AG08396 (cell line): ENCODE data around the gene CDH1.
A peak's percentile ranks its signal among the peaks of the same experiment; 100 is the strongest.
"Not testable (repeated sequence)": the region's sequence is repeated elsewhere in the genome, so short reads cannot be mapped to it uniquely, and the experiment has no call there.

Experiments used
- DNase-seq: peaks from one replicate; pipeline ENCODE4 v3.0.0; 2012; ENCODE audit warnings: low spot score, mixed read lengths

Gene CDH1

GRCh38 chr16:68762996-68763756, 26.1 kb downstream of the CDH1 start:
- DNase-seq = no peak

DNA sequence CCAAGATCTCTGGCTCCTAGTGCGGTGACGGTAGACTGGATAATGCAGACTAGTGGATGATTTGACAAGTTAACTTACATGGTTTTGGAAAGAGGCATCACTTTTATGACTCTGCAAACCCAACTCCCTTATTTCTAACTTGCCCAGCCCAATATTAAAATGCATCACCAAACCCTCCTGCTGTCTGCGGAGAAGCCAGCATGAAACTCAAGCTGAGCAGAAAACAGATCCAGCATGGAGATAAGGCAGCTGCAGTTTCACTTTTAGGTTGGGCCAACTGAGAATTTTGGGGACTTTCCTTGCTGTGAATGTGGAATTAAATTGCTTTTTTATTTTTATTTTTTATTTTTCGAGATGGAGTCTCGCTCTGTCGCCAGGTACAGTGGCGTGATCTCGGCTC, 27.8 kb downstream of the CDH1 start:
- no peak for DNase-seq

DNA sequence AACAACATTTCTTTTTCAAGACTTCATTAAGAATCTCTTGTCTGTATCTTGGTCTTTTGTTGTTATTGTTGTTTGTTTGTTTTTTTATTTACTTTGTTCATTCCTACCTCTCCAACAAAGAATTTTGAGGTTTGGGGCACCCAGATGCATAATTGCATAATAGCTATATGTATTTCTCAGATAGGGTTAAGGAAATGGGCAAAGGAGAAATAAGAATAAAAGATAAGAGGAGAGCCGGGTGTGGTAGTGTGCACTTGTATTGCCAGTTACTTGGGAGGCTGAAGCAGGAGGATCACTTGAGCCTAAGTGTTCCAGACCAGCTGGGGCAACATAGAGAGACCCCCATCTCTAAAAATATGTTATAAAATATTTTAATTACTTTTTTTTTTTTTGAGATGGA, 30.5 kb downstream of the CDH1 start:
- DNase-seq = no peak

GRCh38 chr16:68768175-68768574, 31.1 kb downstream of the CDH1 start:
- DNase-seq = no peak

GRCh38 chr16:68768771-68769170, 31.7 kb downstream of the CDH1 start:
- DNase-seq = no peak

DNA sequence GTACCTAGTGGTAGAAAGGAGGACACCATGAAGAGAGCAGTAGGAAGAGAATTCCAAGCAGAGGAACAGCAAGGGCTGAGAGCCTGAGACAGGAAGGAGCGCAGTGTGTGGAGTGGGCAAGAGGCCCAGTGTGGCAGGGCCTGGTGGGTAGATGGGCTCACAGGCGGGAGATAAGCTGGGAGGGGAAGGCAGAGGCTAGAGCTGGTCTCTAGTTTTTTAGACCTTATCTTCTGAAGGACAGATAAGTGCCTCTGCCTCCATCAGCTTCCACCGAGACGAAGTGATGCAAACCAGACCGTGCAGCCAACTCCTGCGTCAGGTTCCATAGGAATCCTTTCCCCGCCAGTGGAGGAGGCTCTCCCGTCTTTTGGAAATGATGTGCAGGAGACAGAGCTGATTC, 33.6 kb downstream of the CDH1 start:
- DNase-seq = no peak

- no peak for DNase-seq
Observed at GRCh38 chr16:68772030-68772681, 35.1 kb downstream of the CDH1 start.

DNA sequence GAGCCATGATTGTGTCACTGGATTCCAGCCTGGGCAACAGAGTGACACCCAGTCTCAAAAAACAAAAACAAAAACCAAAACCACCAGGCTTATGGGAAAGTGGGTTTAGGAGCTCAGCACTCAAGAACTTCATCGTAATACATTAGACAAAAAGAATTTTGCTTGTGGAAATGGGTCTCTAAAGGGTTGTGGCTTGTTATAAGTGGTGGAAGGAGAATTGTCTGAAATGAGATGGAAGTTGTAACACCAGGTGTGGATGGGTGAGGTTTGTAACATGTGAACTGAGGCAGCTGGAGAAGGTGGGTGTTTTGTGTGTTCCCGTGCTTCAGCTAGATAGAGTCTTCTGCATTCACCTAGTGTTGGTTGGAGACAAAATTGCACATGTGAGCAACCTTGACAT, 35.8 kb downstream of the CDH1 start:
- DNase-seq = no peak

GRCh38 chr16:68774982-68775634, 38.0 kb downstream of the CDH1 start:
- no peak for DNase-seq

DNA sequence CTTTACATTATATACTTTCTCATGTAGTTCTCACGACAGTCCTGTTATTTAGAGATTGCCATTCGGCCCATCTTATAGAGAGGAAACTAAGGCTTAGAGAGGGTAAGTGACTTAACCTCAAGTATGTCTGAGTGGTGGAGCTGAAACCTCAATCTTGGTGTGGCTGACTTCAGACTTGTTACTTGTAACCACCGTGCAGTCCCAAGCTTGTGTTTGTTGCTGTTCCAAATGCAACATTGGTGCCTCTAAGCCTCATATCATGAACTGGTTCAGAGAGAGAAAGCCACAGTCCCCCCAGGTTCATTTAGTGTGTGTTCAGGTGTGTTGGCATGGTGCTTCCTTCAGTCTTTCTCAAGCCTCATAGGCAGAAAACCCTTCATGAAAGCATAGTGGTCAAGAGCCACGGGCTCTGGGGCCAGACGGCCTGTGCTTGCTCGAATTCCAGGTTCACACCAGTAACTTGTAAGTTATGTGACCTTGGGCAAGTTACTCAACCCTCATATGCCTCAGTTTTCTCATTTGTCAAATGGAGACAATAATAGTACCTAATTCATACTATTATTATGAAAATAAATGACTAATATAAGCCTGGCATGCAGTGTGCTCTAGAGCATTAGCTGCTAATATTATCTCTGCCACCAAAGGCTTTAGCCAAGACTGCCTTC, 39.9 kb downstream of the CDH1 start:
- DNase-seq = no peak

- no peak for DNase-seq
Observed at GRCh38 chr16:68778551-68779231, 41.6 kb downstream of the CDH1 start.

DNA sequence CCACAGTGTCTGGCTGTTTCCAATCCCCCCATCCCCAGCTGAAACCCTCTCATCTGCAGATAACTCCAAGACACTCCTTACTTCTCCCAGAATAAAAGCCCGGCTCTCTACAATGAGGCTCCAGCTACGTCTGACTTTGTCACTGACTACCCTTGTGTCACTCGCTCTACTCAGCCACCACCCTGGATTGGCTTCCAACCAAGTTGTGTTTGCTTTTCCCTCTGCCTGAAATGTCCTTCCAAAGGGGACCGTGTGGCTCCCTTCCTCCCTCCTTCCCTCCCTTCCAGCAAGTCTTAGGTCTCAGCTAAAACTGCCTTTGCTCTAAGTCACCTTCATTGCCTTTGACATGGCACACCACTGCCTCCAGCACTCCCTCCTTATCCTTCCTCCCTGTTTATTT, 42.8 kb downstream of the CDH1 start:
- no peak for DNase-seq

DNA sequence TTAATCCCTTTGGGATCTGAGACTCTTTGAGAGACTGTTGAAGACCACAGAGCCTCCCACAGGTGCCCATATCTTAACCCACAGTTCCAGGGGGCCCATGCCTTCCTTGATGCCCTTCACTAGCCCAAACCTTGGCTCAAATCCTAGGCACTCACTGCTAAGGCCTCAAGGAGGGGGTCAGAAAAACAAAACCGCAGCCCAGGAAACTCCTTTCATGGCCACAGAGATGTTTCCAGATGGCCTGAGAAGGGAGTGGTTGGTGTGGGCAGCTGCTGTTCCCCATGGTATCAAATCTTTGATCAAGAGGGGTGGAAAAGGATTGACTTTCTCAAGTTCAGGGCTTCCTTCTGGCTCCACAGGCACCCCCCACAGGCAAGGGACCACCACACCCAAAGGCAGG, 44.7 kb downstream of the CDH1 start:
- no peak for DNase-seq

DNA sequence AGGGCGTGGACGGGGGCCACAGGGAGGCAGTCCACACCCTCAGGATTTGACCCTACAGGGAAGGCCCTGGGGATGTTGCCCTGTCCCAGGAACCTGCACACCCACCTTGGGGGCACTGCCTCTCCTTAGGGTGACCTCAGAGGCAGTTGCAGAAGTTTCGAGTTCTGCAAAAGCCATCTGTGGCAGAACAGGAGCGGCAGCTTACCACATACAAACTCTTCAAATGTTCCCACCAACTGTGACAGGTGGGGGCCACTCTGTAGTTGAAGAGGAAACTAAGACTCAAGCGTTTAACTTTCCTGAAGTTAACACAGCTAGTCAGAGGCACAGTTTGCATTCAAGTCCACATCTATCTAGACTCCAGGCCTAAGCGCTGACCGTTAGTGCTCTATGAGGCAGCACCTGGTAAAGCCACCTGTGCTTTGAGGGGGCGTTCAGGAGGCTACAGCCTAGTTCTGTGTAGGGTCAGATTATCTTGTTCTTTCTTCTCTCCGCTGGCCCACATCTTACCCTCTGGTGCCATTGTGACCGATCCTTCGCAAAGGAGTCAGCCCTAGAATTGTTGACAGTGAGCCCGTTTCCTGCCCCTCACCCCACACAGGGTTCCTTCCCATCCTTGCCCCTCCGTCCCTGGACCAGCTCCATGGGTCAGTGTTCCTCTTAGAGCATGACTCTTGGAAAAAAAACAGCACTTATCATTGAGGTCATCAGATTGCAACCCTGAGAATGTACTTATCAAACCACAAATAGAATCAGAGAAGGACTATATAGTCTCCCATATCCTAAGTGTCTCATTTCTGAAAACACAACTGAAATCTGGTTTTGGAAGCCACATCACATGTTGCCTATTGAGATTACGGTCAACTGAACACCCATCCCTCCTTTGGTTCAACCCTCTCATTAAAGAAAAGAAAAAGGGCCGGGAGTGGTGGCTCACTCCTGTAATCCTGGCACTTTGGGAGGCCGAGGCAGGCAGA, 45.4 kb downstream of the CDH1 start:
- no peak for DNase-seq

DNA sequence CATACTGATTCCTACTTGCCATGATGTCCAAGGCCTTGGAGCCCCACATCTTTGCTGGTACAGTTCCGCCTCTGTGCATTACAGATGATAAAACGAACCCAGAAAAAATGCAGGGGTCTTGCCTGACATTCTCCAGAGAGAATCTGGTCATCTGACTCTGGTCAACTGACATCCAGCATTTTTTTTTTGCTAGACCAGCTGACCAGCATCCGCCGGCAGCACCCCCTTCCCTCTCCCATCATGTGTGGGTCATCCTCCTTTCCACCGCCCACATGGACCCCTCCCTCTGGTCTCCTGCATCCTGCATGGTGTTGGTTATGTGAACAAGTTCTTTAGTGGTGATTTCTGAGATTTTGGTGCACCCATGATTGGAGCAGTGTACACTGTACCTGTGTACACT, 47.1 kb downstream of the CDH1 start:
- no peak for DNase-seq

DNA sequence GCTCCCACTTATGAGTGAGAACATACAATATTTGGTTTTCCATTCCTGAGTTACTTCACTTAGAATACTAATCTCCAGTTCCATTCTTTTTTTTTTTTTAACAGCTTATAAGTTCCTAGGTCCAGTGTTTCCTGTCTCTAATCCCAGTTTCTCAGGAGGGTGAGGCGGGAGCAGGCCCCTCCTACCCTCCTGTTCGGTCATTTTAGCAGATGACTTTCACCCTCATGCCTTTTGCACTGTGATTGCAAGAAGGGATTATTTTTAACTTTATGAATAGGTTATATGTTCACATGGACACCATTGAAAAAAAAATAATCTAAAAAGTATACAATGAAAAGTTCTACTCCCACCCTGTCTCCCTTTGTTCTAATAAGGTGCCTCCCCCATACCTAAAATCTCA, 47.6 kb downstream of the CDH1 start:
- DNase-seq = no peak

- no peak for DNase-seq
Observed at GRCh38 chr16:68785715-68786114, 48.6 kb downstream of the CDH1 start.

- peak; percentile 18 for DNase-seq
Observed at GRCh38 chr16:68786685-68787418, 49.8 kb downstream of the CDH1 start.

GRCh38 chr16:68787419-68787807, 50.3 kb downstream of the CDH1 start:
- DNase-seq = not testable (repeated sequence)

GRCh38 chr16:68790130-68790761, 53.2 kb downstream of the CDH1 start:
- peak; percentile 70 for DNase-seq
